HG03064 (cell line): ENCODE results near the gene FN3K.
A peak's percentile ranks its signal among the peaks of the same experiment; 100 is the strongest.
"Not testable (repeated sequence)": the region's sequence is repeated elsewhere in the genome, so short reads cannot be mapped to it uniquely, and the experiment has no call there.

Source experiments
- ATAC-seq: cut with Tn5 transposase; IDR thresholded peaks from one replicate; pipeline ENCODE4 v1.9.1; 2021; ENCODE audit warnings: low read depth; ENCODE audit not compliant: unreplicated experiment

The FN3K gene

GRCh38 chr17:82732118-82732743 lies 3.2 kb upstream of the FN3K start:
- ATAC-seq = no peak

GRCh38 chr17:82736511-82737185 lies 1.2 kb downstream of the FN3K start:
- no peak for ATAC-seq

GRCh38 chr17:82737967-82738877 lies 2.8 kb downstream of the FN3K start:
- ATAC-seq = no peak

GRCh38 chr17:82740906-82741759 lies 5.7 kb downstream of the FN3K start:
- ATAC-seq = no peak

DNA sequence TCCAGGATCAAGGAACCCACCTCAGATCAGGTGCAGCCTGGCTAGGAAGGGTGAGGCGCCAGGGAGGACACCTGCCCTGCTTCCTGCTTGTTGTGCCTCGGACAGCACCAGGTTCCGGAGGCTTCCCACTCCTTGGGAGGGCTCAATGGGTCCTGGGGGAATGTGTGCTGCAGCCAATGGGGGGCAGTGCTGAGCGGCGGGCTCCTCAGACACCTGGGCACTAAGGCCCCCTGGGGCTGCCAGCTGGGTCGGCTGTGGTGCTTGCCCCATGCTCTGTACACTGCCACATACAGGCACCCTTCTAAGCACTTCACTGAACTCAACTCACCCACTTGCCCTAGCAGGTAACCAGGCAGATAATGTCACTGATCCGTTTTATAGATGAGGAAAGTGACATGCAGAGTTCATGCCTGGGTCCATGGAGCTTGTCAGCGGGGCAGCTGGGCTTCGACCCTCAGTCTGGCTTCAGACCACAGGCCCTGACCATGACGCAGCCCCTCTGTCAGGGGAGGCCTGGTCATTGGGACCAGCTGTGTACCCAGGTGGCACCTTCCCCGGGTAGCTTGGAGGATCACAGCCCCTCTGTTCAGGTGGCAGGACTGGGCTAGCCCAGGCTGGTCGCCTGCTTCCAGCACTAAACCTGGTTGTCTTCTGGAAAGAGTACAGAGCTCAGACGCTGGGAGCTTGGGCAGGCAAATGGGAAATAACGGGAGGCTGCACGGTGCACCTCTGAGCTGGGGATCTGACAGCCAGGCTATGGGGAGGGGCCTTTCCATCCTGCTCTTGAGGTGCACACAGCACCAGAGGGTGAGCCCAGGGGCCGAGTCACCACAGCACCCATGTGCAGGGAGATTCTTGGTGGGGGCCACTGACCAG lies 8.2 kb downstream of the FN3K start:
- ATAC-seq = no peak

- ATAC-seq = not testable (repeated sequence)
These were observed 9.3 kb downstream of the FN3K start for GRCh38 chr17:82744736-82745135.

DNA sequence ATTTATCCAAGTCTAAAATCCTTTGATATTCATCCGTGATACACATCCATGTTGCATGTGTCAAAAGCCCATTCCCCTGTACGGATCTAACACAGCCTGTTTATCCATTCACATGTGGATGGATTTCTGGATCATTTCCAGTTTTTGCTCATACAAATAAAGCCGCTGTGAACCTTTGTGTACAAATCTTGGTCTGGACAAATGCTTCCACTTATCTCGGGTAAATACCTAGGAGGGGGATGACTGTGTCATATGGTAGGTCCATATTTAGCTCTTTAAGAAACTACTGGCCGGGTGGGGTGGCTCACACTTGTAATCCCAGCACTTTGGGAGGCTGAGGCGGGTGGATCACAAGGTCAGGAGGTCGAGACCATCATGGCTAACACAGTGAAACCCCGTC lies 10.1 kb downstream of the FN3K start:
- ATAC-seq = no peak

GRCh38 chr17:82748756-82749155 lies 13.3 kb downstream of the FN3K start:
- no peak for ATAC-seq

- ATAC-seq = no peak
These were observed 15.0 kb downstream of the FN3K start for GRCh38 chr17:82750241-82750908.

DNA sequence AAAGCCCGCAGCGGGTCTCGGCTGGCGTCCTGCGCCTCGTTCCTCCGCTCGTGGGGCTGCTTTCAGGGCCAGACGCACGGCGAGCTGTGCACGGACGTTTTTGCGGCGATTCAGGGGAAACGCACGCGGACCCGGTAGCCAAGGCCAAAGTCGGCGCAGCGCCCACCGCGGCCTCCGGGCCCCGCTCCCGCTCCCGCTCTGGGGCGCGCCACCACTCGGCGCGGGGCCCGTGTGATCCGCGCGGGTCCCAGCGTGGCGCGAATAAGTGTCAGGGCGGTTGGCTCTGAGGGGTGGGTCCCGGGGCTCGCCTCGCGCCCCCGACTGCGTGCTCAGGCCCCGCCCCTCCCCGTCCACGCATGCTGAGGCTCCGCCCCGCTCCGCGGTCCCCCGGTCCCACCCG lies 15.8 kb downstream of the FN3K start:
- ATAC-seq = no peak

- peak; percentile 61 for ATAC-seq
These were observed 16.4 kb downstream of the FN3K start, which contains the start of gene TBCD for GRCh38 chr17:82751571-82752370. Gene TBCD, plus strand, starts transcription at chr17:82752065. Its CDS starts 129 bp downstream, at chr17:82752194.

DNA sequence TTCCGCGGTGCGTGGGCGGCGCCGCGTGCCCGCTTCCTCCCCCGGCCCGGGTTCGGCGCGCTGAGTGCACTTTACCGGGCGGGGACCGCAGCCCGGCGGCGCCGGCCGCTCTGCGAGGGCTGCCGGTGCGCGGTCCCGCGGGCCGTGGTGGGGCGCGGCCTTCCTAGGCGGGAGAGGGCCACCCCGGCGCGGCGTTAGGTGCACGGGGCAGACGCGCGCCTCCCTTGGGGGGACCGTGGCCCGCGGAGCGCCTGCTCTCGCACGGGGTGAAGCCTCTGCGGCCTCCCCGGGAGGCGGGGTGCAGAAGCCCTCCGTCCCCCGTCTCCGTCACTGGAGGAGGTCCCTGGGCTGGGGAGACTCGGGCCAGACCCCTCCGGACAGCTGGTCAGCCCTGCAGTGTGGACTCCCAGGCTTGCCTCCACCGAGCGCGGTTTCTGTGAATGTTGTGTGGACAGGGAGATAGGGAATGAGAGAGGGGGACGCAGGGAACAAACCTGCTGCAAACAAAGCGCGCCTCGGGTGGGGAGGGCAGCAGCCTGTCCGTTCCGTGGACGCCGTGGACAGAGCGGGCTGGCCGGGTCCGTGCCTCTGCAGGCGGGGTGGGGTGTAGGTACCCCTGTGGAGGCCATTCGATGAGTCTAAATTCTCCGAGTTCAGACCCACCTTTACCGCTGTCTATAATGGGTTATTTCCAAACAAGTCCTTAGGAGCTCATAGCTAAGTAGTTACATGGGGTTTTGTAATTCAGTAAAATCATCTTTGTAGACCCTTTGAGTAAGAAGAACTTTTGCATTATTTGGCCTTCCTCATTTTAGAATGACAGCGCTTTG lies 17.2 kb downstream of the FN3K start:
- peak; percentile 30 for ATAC-seq

DNA sequence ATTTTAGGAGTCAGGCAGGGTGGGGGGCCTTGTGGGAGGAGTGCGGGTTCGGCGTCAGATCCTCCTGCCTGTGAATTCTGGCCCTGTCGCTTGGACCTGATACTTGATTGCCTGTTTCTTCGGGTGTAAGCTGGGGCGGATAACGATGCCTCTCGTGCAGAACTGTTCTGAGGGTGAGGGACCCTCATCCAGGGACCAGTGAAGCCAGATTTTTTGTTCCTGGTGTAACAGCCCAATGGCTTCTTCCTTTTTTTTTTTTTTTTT lies 17.7 kb downstream of the FN3K start:
- ATAC-seq = no peak

DNA sequence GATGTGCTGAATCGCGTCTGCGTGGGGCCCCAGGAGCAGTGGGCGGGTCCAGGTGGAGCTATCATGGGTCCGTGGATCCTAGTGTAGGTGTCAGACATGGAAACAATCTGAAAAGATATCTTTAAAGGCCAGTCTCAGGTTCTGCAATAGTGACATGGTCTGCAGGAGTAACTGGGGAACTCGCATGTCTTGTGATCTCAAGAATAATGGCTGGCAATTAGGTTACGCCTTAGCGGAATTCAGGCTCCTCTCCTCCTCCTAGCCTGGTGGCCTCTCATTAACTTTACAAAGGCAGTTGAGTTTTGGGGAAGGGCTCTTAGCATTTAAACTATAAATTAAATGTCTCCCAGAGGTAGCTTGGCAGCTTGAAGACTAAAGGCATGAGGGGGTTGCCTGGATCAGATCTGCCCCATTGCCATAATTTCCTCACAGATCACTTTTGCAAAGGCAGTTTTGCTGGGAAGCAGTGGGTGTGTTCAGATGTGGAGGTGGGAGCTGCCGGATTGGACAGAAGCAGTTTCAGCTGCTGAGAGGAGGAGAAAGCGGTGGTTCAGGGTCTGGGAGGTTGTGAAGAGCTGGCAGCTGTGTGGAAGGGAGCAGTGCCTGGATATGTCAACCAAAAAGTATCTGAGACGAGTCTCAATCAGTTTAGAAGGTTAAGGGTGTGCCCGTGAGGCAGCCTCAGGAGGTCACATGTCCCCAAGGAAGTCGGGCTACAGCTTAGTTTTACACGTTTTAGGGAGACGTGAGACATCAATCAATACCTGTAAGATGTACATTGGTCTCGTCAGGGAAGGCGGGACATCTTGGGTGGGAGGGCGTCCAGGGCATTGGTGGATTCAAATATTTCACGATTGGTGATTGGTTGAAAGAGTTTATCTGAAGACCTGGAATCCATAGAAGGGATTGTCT lies 19.1 kb downstream of the FN3K start:
- no peak for ATAC-seq

- no peak for ATAC-seq
These were observed 20.8 kb downstream of the FN3K start for GRCh38 chr17:82756166-82756565.

- no peak for ATAC-seq
These were observed 30.0 kb downstream of the FN3K start for GRCh38 chr17:82765371-82765770.
